T-helper 2 cell (primary cell): ENCODE results near the gene LRRC4C.

Source experiments
- DNase-seq, 5 experiments: peaks; one replicate each; pipeline versions ENCODE4 v3.0.0 to v3.0.0-alpha.2; 2012 to 2022

The LRRC4C gene

GRCh38 chr11:40328890-40329614 is 1130.4 kb downstream of the LRRC4C start:
- DNase-seq = peak in 1 of 5 experiments; percentile 2

GRCh38 chr11:40323241-40323640 is 1136.2 kb downstream of the LRRC4C start:
- no peak for DNase-seq

GRCh38 chr11:40321537-40321936 is 1137.9 kb downstream of the LRRC4C start:
- no peak for DNase-seq

GRCh38 chr11:40316171-40316570 is 1143.3 kb downstream of the LRRC4C start:
- DNase-seq = no peak

- DNase-seq = no peak
These were observed 1144.3 kb downstream of the LRRC4C start for GRCh38 chr11:40315122-40315521.

GRCh38 chr11:40314327-40314726 is 1145.1 kb downstream of the LRRC4C start:
- no peak for DNase-seq

GRCh38 chr11:40306938-40307548 is 1152.4 kb downstream of the LRRC4C start:
- peak in 1 of 5 experiments; percentile 29 for DNase-seq

GRCh38 chr11:40302669-40303068 is 1156.8 kb downstream of the LRRC4C start:
- no peak for DNase-seq

- DNase-seq = no peak
These were observed 1164.0 kb downstream of the LRRC4C start for GRCh38 chr11:40295466-40295865.

GRCh38 chr11:40294741-40295140 is 1164.7 kb downstream of the LRRC4C start:
- no peak for DNase-seq

- DNase-seq = no peak
These were observed 1165.1 kb downstream of the LRRC4C start for GRCh38 chr11:40294349-40294735.

- peak in 1 of 5 experiments; percentile 67 for DNase-seq
These were observed 1165.7 kb downstream of the LRRC4C start for GRCh38 chr11:40293655-40294348.

- DNase-seq = no peak
These were observed 1166.5 kb downstream of the LRRC4C start for GRCh38 chr11:40292721-40293508.

GRCh38 chr11:40291741-40292140 is 1167.7 kb downstream of the LRRC4C start:
- DNase-seq = no peak

- DNase-seq = no peak
These were observed 1168.1 kb downstream of the LRRC4C start for GRCh38 chr11:40291329-40291728.

GRCh38 chr11:40290171-40290631 is 1169.3 kb downstream of the LRRC4C start:
- no peak for DNase-seq

- no peak for DNase-seq
These were observed 1170.1 kb downstream of the LRRC4C start for GRCh38 chr11:40289370-40289769.

GRCh38 chr11:40287916-40288803 is 1171.3 kb downstream of the LRRC4C start:
- no peak for DNase-seq

GRCh38 chr11:40286137-40286536 is 1173.3 kb downstream of the LRRC4C start:
- no peak for DNase-seq

- DNase-seq = no peak
These were observed 1173.9 kb downstream of the LRRC4C start for GRCh38 chr11:40285558-40285957.

GRCh38 chr11:40281052-40281580 is 1178.3 kb downstream of the LRRC4C start:
- no peak for DNase-seq
